Subcutaneous adipose tissue (tissue), 4 donors: ENCODE data around the gene GRIN3B. TPM values are rescaled to one million over a fixed set of nuclear protein-coding genes. Genes with fewer than 3 reads are reported as not detected.

Experiments used
- small RNA-seq: library from RNA; depleted of rRNA; stranded (forward); fragments of <200 nt; gene quantifications from one replicate; pipeline ENCODE3, GENCODE V24; 2016
- total RNA-seq, 4 donors: library from RNA; depleted of rRNA; stranded (reverse); fragments of >200 nt; gene quantifications; one replicate each; pipeline ENCODE4 v1.1.0, GENCODE V29; 2016
- TF ChIP-seq, protein P1 (sequence below): fragments of 450-650 bp; IDR thresholded peaks from one replicate; pipeline ENCODE4 v1.5.1; 2016; ENCODE audit warnings: low read depth, mild to moderate bottlenecking, control low read depth, antibody characterized with exemption, moderate library complexity

The GRIN3B gene
- total RNA-seq, 4 donors from 2014 or later = not detected

DNA sequence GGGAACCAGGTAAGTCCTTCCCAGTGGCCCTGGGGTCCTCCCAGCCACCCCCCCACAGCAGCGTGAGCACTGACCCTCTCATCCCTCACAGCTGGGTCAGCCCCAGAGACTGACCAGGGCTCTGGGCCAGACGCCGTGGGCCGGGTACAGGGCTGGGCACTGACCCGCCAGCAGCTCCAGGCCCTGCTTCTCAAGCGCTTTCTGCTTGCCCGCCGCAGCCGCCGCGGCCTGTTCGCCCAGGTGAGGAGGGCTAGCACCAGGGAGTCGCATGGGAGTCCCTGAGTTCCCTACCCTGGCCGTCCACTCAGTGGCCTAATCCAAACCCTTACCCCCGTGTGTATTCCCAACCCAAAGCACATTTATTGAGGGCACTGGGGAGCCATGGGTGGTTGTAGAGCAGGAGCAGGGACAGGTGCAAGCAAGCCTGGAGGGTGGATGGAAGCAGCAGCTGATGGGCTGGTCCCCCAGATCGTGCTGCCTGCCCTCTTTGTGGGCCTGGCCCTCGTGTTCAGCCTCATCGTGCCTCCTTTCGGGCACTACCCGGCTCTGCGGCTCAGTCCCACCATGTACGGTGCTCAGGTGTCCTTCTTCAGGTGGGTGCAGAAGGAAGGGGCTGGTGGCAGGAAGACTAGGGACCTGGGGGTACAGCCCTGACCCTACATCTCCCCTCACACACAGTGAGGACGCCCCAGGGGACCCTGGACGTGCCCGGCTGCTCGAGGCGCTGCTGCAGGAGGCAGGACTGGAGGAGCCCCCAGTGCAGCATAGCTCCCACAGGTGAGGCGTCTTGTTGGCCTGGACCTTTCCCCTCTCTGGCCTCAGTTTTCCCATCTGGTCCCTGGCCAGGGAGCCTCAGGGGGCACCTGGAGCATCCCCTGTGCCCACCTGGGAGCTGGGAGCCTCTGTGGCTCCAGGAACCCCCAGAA is 54.1 kb downstream of the GRIN3B start:
- TF ChIP-seq, protein P1, sequence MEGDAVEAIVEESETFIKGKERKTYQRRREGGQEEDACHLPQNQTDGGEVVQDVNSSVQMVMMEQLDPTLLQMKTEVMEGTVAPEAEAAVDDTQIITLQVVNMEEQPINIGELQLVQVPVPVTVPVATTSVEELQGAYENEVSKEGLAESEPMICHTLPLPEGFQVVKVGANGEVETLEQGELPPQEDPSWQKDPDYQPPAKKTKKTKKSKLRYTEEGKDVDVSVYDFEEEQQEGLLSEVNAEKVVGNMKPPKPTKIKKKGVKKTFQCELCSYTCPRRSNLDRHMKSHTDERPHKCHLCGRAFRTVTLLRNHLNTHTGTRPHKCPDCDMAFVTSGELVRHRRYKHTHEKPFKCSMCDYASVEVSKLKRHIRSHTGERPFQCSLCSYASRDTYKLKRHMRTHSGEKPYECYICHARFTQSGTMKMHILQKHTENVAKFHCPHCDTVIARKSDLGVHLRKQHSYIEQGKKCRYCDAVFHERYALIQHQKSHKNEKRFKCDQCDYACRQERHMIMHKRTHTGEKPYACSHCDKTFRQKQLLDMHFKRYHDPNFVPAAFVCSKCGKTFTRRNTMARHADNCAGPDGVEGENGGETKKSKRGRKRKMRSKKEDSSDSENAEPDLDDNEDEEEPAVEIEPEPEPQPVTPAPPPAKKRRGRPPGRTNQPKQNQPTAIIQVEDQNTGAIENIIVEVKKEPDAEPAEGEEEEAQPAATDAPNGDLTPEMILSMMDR = no peak

DNA sequence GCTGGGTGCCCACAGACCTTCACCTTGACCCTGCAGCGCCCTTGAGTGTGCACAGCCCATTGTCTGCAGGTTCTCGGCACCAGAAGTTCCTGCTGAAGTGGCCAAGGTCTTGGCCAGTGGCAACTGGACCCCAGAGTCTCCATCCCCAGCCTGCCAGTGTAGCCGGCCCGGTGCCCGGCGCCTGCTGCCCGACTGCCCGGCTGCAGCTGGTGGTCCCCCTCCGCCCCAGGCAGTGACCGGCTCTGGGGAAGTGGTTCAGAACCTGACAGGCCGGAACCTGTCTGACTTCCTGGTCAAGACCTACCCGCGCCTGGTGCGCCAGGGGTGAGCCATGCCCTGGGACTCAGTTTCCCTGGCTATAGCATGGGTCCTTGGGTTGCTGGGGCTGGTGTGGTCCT is 54.8 kb downstream of the GRIN3B start:
- TF ChIP-seq, protein P1 = no peak

DNA sequence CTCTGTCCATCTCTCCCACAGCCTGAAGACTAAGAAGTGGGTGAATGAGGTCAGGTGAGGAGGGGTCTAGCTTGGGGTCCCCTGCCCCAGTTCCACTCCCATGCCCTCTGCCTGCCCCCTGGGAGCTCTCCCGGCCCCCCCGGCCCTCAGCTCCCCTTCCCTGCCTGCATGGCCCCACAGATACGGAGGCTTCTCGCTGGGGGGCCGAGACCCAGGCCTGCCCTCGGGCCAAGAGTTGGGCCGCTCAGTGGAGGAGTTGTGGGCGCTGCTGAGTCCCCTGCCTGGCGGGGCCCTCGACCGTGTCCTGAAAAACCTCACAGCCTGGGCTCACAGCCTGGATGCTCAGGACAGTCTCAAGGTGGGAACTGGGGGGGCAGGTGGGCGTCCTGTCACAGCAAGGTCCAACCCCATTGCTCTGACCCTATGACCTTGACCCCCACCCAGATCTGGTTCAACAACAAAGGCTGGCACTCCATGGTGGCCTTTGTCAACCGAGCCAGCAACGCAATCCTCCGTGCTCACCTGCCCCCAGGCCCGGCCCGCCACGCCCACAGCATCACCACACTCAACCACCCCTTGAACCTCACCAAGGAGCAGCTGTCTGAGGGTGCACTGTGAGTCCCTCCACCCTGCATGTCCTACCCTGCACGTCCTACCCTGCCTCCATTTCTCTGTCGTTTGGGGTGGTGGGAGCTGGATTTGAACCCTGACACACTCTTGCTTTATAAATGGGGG is 55.8 kb downstream of the GRIN3B start:
- TF ChIP-seq, protein P1 = no peak

DNA sequence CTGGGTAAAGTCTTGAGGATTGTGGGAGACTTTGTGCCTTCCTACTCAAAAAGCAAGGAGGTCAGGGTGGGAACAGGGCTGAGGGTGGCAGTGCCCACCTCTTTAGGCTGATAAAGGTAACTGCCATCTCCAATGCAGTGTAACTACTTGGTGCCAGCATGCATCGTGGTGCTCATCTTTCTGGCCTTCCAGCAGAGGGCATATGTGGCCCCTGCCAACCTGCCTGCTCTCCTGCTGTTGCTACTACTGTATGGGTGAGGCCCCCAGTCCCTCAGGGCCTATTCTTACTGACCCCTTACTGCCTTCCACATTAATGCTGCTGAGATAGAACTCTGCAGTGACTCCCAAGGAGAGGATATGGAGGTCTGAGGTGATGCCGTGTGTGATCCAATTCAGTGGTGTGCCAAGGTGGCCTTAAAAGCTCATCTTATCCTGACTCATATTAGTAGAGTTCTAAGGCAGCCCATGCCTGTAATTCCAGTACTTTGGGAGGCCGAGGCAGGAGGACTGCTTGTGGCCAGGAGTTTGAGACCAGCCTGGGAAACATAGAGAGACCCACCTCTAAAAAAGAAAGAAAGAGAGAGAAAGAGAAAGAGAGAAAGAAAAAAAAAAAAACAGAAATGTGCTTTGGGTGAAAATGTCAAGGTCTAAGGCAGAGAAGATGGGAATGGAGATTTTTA is 57.1 kb downstream of the GRIN3B start:
- TF ChIP-seq, protein P1 = no peak

DNA sequence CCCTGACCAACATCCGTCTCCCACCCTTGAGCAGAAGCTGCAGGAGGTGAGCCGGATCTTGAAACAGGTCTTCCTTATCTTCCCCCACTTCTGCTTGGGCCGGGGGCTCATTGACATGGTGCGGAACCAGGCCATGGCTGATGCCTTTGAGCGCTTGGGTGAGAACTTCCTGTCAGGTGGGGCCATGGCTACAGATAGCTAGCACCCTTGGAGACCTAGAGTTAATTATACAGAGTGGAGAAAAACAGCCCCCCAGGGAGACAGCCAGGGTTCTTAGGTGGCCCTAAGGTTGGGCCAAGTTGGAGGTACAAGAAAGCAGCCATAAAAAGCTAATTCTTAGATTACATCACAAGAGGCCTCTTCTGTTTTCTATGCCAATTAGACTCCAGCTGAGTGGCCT is 57.9 kb downstream of the GRIN3B start:
- TF ChIP-seq, protein P1 = no peak

Small RNA genes within 50 kb of the gene (small RNA-seq; reads per million reads assigned to genes)
- gene RNU6-2 = not detected

Other genes with a start within 250 kb of the GRIN3B start
- gene MISP, start 249.3 kb upstream of the GRIN3B start, total RNA-seq = not detected
- 100 to 1,000 TPM in 1 of 4 donors, 10 to 100 TPM in 3; 77.5 to 108 (median 87.8) TPM for gene PTBP1, start 203.0 kb upstream of the GRIN3B start, total RNA-seq
- gene PLPPR3, start 178.5 kb upstream of the GRIN3B start, total RNA-seq = not detected
- under 1 TPM in 1 of 4 donors, not detected in 3; 0.68 TPM for gene AZU1, start 172.6 kb upstream of the GRIN3B start, total RNA-seq
- not detected for gene PRTN3, start 159.4 kb upstream of the GRIN3B start, total RNA-seq
- gene ELANE, start 148.1 kb upstream of the GRIN3B start, total RNA-seq = 1 to 10 TPM in 2 of 4 donors, not detected in 2; 2.4 to 2.8 TPM
- 1,000 to 10,000 TPM; 1,847 to 6,869 (median 2,488) TPM for gene CFD, start 140.8 kb upstream of the GRIN3B start, total RNA-seq
- 10 to 100 TPM; 18.4 to 38.4 (median 19.2) TPM for gene MED16, start 107.2 kb upstream of the GRIN3B start, total RNA-seq
- not detected for gene RNU6-9, start 106.9 kb upstream of the GRIN3B start, total RNA-seq
- 10 to 100 TPM; 24.1 to 37.3 (median 26.8) TPM for gene R3HDM4, start 87.2 kb upstream of the GRIN3B start, total RNA-seq
- not detected for gene KISS1R, start 83.1 kb upstream of the GRIN3B start, total RNA-seq
- 10 to 100 TPM in 2 of 4 donors, 1 to 10 TPM in 2; 5.5 to 13.9 (median 9.2) TPM for gene ARID3A, start 74.4 kb upstream of the GRIN3B start, total RNA-seq
- gene WDR18, start 16.1 kb upstream of the GRIN3B start, total RNA-seq = 10 to 100 TPM; 18.9 to 58.6 (median 30.7) TPM
- gene TMEM259, start 20.7 kb downstream of the GRIN3B start, total RNA-seq = 100 to 1,000 TPM in 2 of 4 donors, 10 to 100 TPM in 2; 65.1 to 193 (median 94.0) TPM
- not detected for gene RNU6-2, start 21.1 kb downstream of the GRIN3B start, total RNA-seq
- 10 to 100 TPM; 32.1 to 86.8 (median 52.2) TPM for gene CNN2, start 26.2 kb downstream of the GRIN3B start, total RNA-seq
- gene ABCA7, start 39.7 kb downstream of the GRIN3B start, total RNA-seq = 10 to 100 TPM in 3 of 4 donors, 1 to 10 TPM in 1; 3.4 to 35.2 (median 12.2) TPM
- gene ARHGAP45, start 66.7 kb downstream of the GRIN3B start, total RNA-seq = 10 to 100 TPM; 31.3 to 52.5 (median 44.0) TPM
- 100 to 1,000 TPM in 3 of 4 donors, 10 to 100 TPM in 1; 81.8 to 302 (median 127) TPM for gene POLR2E, start 95.0 kb downstream of the GRIN3B start, total RNA-seq
- 1,000 to 10,000 TPM; 1,089 to 2,299 (median 1,463) TPM for gene GPX4, start 103.6 kb downstream of the GRIN3B start, total RNA-seq
- gene SBNO2, start 173.8 kb downstream of the GRIN3B start, total RNA-seq = 10 to 100 TPM; 13.4 to 51.2 (median 19.1) TPM
- 10 to 100 TPM; 22.8 to 71.8 (median 31.9) TPM for gene STK11, start 205.4 kb downstream of the GRIN3B start, total RNA-seq
- 1 to 10 TPM in 1 of 4 donors, under 1 TPM in 1, not detected in 2; 0.57 to 1.1 TPM for gene CBARP, start 237.6 kb downstream of the GRIN3B start, total RNA-seq
- 100 to 1,000 TPM in 1 of 4 donors, 10 to 100 TPM in 3; 47.9 to 118 (median 66.1) TPM for gene ATP5F1D, start 241.3 kb downstream of the GRIN3B start, total RNA-seq
- 10 to 100 TPM in 2 of 4 donors, 1 to 10 TPM in 2; 8.0 to 43.1 (median 12.2) TPM for gene MIDN, start 248.2 kb downstream of the GRIN3B start, total RNA-seq